HepG2 (cell line): Measurements from ENCODE around the gene DCC. TPM values are rescaled to one million over a fixed set of nuclear protein-coding genes. Genes with fewer than 3 reads are reported as not detected.
A peak's percentile ranks its signal among the peaks of the same experiment; 100 is the strongest.

Source experiments
- AKNA ChIP-seq: sonication (generic); formaldehyde crosslinking; IDR thresholded peaks from 2 replicates; pipeline ENCODE4 v1.4.0; 2020; ENCODE audit warnings: missing genetic modification reagents, borderline replicate concordance
- CBX1 ChIP-seq: IDR thresholded peaks from one replicate; pipeline ENCODE4 v1.6.1; 2016; ENCODE audit warnings: antibody characterized with exemption, low read depth
- CEBPB ChIP-seq: IDR thresholded peaks from 2 replicates; pipeline ENCODE4 v1.6.1; 2011; ENCODE audit warnings: low read depth, low read length, improper control_type of control experiment, borderline replicate concordance
- KDM5A ChIP-seq: fragments of 200-600 bp; sonication (generic); IDR thresholded peaks from 2 replicates; pipeline ENCODE4 v1.7.0; 2018; ENCODE audit warnings: antibody characterized with exemption, mild to moderate bottlenecking, low read length, borderline replicate concordance
- MAFK ChIP-seq, 2 experiments: IDR thresholded peaks in 1 of 2; conservative IDR thresholded peaks in 1 of 2; 2 replicates each; pipeline ENCODE4 v1.6.1; 2011; ENCODE audit warnings: improper control_type of control experiment in 2 of 2, low read length in 2 of 2
- NCOR1 ChIP-seq: fragments of 200-600 bp; sonication (generic); IDR thresholded peaks from 2 replicates; pipeline ENCODE4 v1.7.0; 2017; ENCODE audit warnings: antibody characterized with exemption, low read length, borderline replicate concordance
- POLR2A ChIP-seq, 2 experiments: IDR thresholded peaks; 2 replicates each; pipeline ENCODE4 v1.6.1; 2011; ENCODE audit warnings: low read depth in 2 of 2, low read length in 2 of 2, mild to moderate bottlenecking in 1 of 2, moderate library complexity in 1 of 2; ENCODE audit not compliant: insufficient read depth in 1 of 2
- TOE1 ChIP-seq: sonication (generic); formaldehyde crosslinking; IDR thresholded peaks from 2 replicates; pipeline ENCODE4 v1.4.0; 2020; ENCODE audit warnings: mild to moderate bottlenecking, missing genetic modification reagents
- ZBTB26 ChIP-seq: IDR thresholded peaks from 2 replicates; pipeline ENCODE4 v1.6.1; 2016; ENCODE audit warnings: missing compliant biosample characterization, missing genetic modification reagents, borderline replicate concordance
- ZBTB34 ChIP-seq: sonication (generic); formaldehyde crosslinking; IDR thresholded peaks from 2 replicates; pipeline ENCODE4 v1.8.0; 2022; ENCODE audit warnings: mild to moderate bottlenecking, missing genetic modification reagents
- ZNF260 ChIP-seq: sonication (generic); formaldehyde crosslinking; IDR thresholded peaks from 2 replicates; pipeline ENCODE4 v1.4.0; 2020; ENCODE audit warnings: missing genetic modification reagents, low read depth, mild to moderate bottlenecking, borderline replicate concordance
- ZNF30 ChIP-seq: sonication (generic); formaldehyde crosslinking; IDR thresholded peaks from 2 replicates; pipeline ENCODE4 v1.5.0; 2020; ENCODE audit warnings: mild to moderate bottlenecking, missing genetic modification reagents
- ZNF501 ChIP-seq: sonication (generic); formaldehyde crosslinking; IDR thresholded peaks from 2 replicates; pipeline ENCODE4 v1.5.1; 2020; ENCODE audit warnings: mild to moderate bottlenecking, moderate library complexity, missing genetic modification reagents
- ZNF552 ChIP-seq: sonication (generic); formaldehyde crosslinking; IDR thresholded peaks from 2 replicates; pipeline ENCODE4 v1.9.0; 2022; ENCODE audit warnings: missing genetic modification reagents, mild to moderate bottlenecking, borderline replicate concordance
- ZNF7 ChIP-seq: IDR thresholded peaks from 2 replicates; pipeline ENCODE4 v1.6.1; 2016; ENCODE audit warnings: missing biosample characterization, missing genetic modification reagents
- ZZZ3 ChIP-seq: sonication (generic); formaldehyde crosslinking; IDR thresholded peaks from 2 replicates; pipeline ENCODE4 v1.4.0; 2020; ENCODE audit warnings: missing genetic modification reagents, mild to moderate bottlenecking, borderline replicate concordance
- polyA plus RNA-seq, 8 experiments: library from polyadenylated mRNA; depleted of rRNA in 3 of 8; stranded (reverse) in 7 of 8; unstranded in 1 of 8; fragments of >200 nt; fragmentation: Illumina TruSeq in 4 of 8; extraction: Trizol in 4 of 8; gene quantifications; 2 replicates each; pipeline versions ENCODE4 v1.2.1 to v1.2.3, GENCODE V29; 2011 to 2016; ENCODE audit warnings: low read depth in 4 of 8, missing spikeins in 1 of 8, mixed read lengths in 1 of 8; ENCODE audit not compliant: insufficient read depth in 1 of 8
- total RNA-seq, 5 experiments: library from RNA; depleted of rRNA; stranded (reverse); fragments of >200 nt; fragmentation: Illumina TruSeq; extraction: Trizol; gene quantifications; 2 replicates each; pipeline ENCODE4 v1.2.3, GENCODE V29; 2016; ENCODE audit warnings: low read depth in 1 of 5

Gene DCC
- total and polyA plus RNA-seq, 2 of the 13 experiments (the other 11 are each of a cell fraction or from before 2014, with no cell fraction given): not detected

GRCh38 chr18:52348209-52348608 lies 8.2 kb downstream of the DCC start (continued):
- TF ChIP-seq ZBTB26 (CRISPR knock-in tag) (no peak), ZZZ3 (no peak), POLR2A (IDR thresholded peaks at IDR 0.05; ENCODE audit: insufficient read depth in 1 of 2, low read depth in 2 of 2, low read length in 2 of 2) (no peak), MAFK (conservative IDR thresholded peaks at IDR 0.05 in 1 of 2, IDR thresholded peaks at IDR 0.05 in 1 of 2; ENCODE audit: low read length in 2 of 2) (peak; percentile 52 to 76), ZNF260 (CRISPR knock-in tag) (no peak), TOE1 (CRISPR knock-in tag) (no peak), ZNF7 (CRISPR knock-in tag) (peak; percentile 100), NCOR1 (no peak), KDM5A (no peak), ZBTB34 (CRISPR knock-in tag) (no peak), ZNF552 (CRISPR knock-in tag) (no peak), ZNF501 (no peak), ZNF30 (CRISPR knock-in tag) (no peak), CBX1 (no peak), CEBPB (no peak), AKNA (CRISPR knock-in tag) (no peak)
